Karpas-422 (cell line): Measurements from ENCODE around the gene PRAMEF1. TPM values are rescaled to one million over a fixed set of nuclear protein-coding genes. Genes with fewer than 3 reads are reported as not detected.

Experiments
- DNase-seq: peaks from one replicate; pipeline ENCODE4 v3.0.0-alpha.2; 2015
- H2AFZ ChIP-seq: fragments of 200-600 bp; sonication (generic); 2 replicates; pipeline ENCODE4 v1.6.1; 2014; ENCODE audit warnings: antibody characterized with exemption, low read length, mixed read lengths
- H3K27ac ChIP-seq: fragments of 200-600 bp; sonication (generic); 2 replicates; pipeline ENCODE4 v1.5.1; 2014; ENCODE audit warnings: mild to moderate bottlenecking, low read length, moderate library complexity
- H3K27me3 ChIP-seq: fragments of 200-600 bp; sonication (generic); 2 replicates; pipeline ENCODE4 v1.6.1; 2014; ENCODE audit warnings: low read length, mixed read lengths
- H3K36me3 ChIP-seq: fragments of 200-600 bp; sonication (generic); 2 replicates; pipeline ENCODE4 v1.6.1; 2014; ENCODE audit warnings: low read length, mixed read lengths; ENCODE audit not compliant: insufficient read depth
- H3K4me1 ChIP-seq: fragments of 200-600 bp; sonication (generic); 2 replicates; pipeline ENCODE4 v1.6.1; 2014; ENCODE audit warnings: mild to moderate bottlenecking, low read length, mixed read lengths
- H3K4me2 ChIP-seq: fragments of 200-600 bp; sonication (generic); 2 replicates; pipeline ENCODE4 v1.6.1; 2014; ENCODE audit warnings: low read length, low read depth, mild to moderate bottlenecking; ENCODE audit not compliant: poor library complexity, severe bottlenecking
- H3K4me3 ChIP-seq: fragments of 200-600 bp; sonication (generic); 2 replicates; pipeline ENCODE4 v1.5.1; 2014; ENCODE audit warnings: mild to moderate bottlenecking, antibody characterized with exemption, low read length, mixed read lengths
- H3K79me2 ChIP-seq: fragments of 200-600 bp; sonication (generic); 2 replicates; pipeline ENCODE4 v1.6.1; 2014; ENCODE audit warnings: mild to moderate bottlenecking, low read length, mixed read lengths
- H3K9ac ChIP-seq: fragments of 200-600 bp; sonication (generic); 2 replicates; pipeline ENCODE4 v1.6.0; 2014; ENCODE audit warnings: low read length
- H3K9me2 ChIP-seq: fragments of 200-600 bp; sonication (generic), shearing (Covaris generic); replicated peaks from 2 replicates; pipeline ENCODE4 v1.6.0; 2014; ENCODE audit warnings: mild to moderate bottlenecking, low read length, moderate library complexity; ENCODE audit not compliant: insufficient read depth
- H3K9me3 ChIP-seq: fragments of 300-700, 200-600 bp; sonication (generic); 2 replicates; pipeline ENCODE4 v1.6.1; 2014; ENCODE audit warnings: low read length, mixed read lengths
- H4K20me1 ChIP-seq: fragments of 200-600 bp; sonication (generic); 2 replicates; pipeline ENCODE4 v1.6.1; 2014; ENCODE audit warnings: mild to moderate bottlenecking, antibody characterized with exemption, low read length, low read depth; ENCODE audit not compliant: insufficient read depth
- total RNA-seq: library from RNA; depleted of rRNA; stranded (reverse); fragments of >200 nt; shearing (Covaris generic); gene quantifications from 2 replicates; pipeline ENCODE4 v1.2.3, GENCODE V29; 2014; ENCODE audit warnings: low replicate concordance

The PRAMEF1 gene
- total RNA-seq, 1 experiment from 2014 or later = not detected

GRCh38 chr1:12756768-12757413, 34.3 kb upstream of the PRAMEF1 start:
- Histone ChIP-seq H3K27ac (no peak overlapping the region), H3K4me1 (no peaks in the 10 kb centered on the region)
- no peak for DNase-seq

DNA sequence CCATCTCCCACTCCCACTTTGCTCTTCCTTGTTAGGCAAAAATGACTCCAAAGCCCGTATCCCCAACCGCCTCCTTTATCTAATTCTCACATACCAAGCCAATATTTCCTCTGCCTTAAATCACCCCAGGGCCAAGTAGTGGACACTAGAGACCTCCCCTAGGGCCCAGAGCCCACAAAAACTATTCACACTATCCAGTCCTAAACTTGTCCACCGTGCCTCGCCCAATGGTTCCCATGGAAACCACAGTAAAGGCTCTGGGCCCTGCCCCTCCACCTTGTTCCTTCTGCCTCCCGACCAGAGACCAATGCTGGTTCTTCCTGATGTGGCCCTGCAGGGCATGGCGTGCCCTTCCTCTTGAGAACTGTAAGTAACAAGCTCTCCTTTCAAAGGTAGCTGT, 33.4 kb upstream of the PRAMEF1 start:
- no peak overlapping the region for H3K9ac ChIP-seq
- no peaks in the 10 kb centered on the region for H3K9me3 ChIP-seq
- no peaks in the 10 kb centered on the region for H3K36me3 ChIP-seq

More at GRCh38 chr1:12756768-12757413, 34.3 kb upstream of the PRAMEF1 start:
- Histone ChIP-seq H4K20me1 (no peaks in the 10 kb centered on the region), H3K9me3 (no peaks in the 10 kb centered on the region), H3K36me3 (no peaks in the 10 kb centered on the region), H2AFZ (no peak overlapping the region), H3K27me3 (no peaks in the 10 kb centered on the region), H3K4me3 (no peak overlapping the region), H3K9ac (no peak overlapping the region), H3K4me2 (no peak overlapping the region), H3K79me2 (no peaks in the 10 kb centered on the region), H3K9me2 (no peaks in the 10 kb centered on the region)

GRCh38 chr1:12760256-12760795, 30.9 kb upstream of the PRAMEF1 start:
- peak; percentile 64 for DNase-seq
- Histone ChIP-seq H3K79me2 (no peaks in the 10 kb centered on the region), H3K9me2 (no peaks in the 10 kb centered on the region), H3K27ac (no peak overlapping the region), H3K27me3 (no peaks in the 10 kb centered on the region), H3K4me2 (no peak overlapping the region), H2AFZ (no peak overlapping the region), H3K9me3 (no peaks in the 10 kb centered on the region), H4K20me1 (no peaks in the 10 kb centered on the region), H3K4me1 (no peaks in the 10 kb centered on the region), H3K9ac (no peak overlapping the region), H3K36me3 (no peaks in the 10 kb centered on the region), H3K4me3 (no peak overlapping the region)

More for the DNA sequence above, 33.4 kb upstream of the PRAMEF1 start:
- Histone ChIP-seq H3K27ac (no peak overlapping the region), H3K9me2 (no peaks in the 10 kb centered on the region), H2AFZ (no peak overlapping the region), H3K27me3 (no peaks in the 10 kb centered on the region), H3K79me2 (no peaks in the 10 kb centered on the region), H3K4me2 (no peak overlapping the region), H3K4me3 (no peak overlapping the region), H4K20me1 (no peaks in the 10 kb centered on the region), H3K4me1 (no peaks in the 10 kb centered on the region)
- DNase-seq = no peak

GRCh38 chr1:12761781-12762180, 29.4 kb upstream of the PRAMEF1 start:
- H3K4me1 ChIP-seq = no peaks in the 10 kb centered on the region
- H2AFZ ChIP-seq = no peak overlapping the region
- no peaks in the 10 kb centered on the region for H3K27me3 ChIP-seq
- H3K9me3 ChIP-seq = no peaks in the 10 kb centered on the region
- H3K79me2 ChIP-seq = no peaks in the 10 kb centered on the region
- no peak overlapping the region for H3K4me3 ChIP-seq
- H3K4me2 ChIP-seq = no peak overlapping the region
- H3K9ac ChIP-seq = no peak overlapping the region
- no peak overlapping the region for H3K27ac ChIP-seq
- H3K9me2 ChIP-seq = no peaks in the 10 kb centered on the region
- no peaks in the 10 kb centered on the region for H4K20me1 ChIP-seq
- no peaks in the 10 kb centered on the region for H3K36me3 ChIP-seq
- DNase-seq = no peak

GRCh38 chr1:12762766-12763165, 28.4 kb upstream of the PRAMEF1 start:
- Histone ChIP-seq H3K9me3 (no peaks in the 10 kb centered on the region), H3K79me2 (no peaks in the 10 kb centered on the region), H3K27me3 (no peaks in the 10 kb centered on the region)

GRCh38 chr1:12763479-12763878, 27.7 kb upstream of the PRAMEF1 start:
- no peaks in the 10 kb centered on the region for H3K27me3 ChIP-seq

More at GRCh38 chr1:12762766-12763165, 28.4 kb upstream of the PRAMEF1 start:
- Histone ChIP-seq H3K4me2 (no peak overlapping the region), H3K4me3 (no peak overlapping the region), H4K20me1 (no peaks in the 10 kb centered on the region), H3K9ac (no peak overlapping the region), H3K27ac (no peak overlapping the region), H3K9me2 (no peaks in the 10 kb centered on the region), H3K4me1 (no peaks in the 10 kb centered on the region), H2AFZ (no peak overlapping the region), H3K36me3 (no peaks in the 10 kb centered on the region)
- DNase-seq = no peak

DNA sequence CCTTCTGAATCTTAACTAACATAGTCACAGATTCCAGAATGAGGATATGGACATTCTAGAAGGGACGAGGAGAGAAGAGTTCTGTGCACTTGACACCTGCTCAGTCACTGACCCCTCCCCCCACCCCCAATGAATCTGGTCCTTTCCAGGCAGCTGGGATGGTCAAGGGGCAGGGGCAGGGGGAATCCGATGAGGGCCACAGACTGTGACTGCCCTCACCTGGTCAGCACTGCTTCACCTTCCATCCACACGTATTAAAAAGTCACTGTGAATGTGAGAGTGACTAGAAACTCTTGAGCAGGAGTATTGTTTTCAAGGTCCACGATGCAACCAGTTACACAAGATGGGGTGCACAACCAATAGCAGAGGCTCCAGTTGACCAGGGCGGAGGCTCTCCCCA, 27.2 kb upstream of the PRAMEF1 start:
- Histone ChIP-seq H3K4me1 (no peaks in the 10 kb centered on the region), H2AFZ (no peak overlapping the region), H3K27me3 (no peaks in the 10 kb centered on the region), H3K9me2 (no peaks in the 10 kb centered on the region), H3K79me2 (no peaks in the 10 kb centered on the region), H3K4me2 (no peak overlapping the region), H3K9ac (no peak overlapping the region), H3K27ac (no peak overlapping the region), H3K4me3 (no peak overlapping the region), H4K20me1 (no peaks in the 10 kb centered on the region), H3K36me3 (no peaks in the 10 kb centered on the region), H3K9me3 (no peaks in the 10 kb centered on the region)
- DNase-seq = no peak

More at GRCh38 chr1:12763479-12763878, 27.7 kb upstream of the PRAMEF1 start:
- Histone ChIP-seq H4K20me1 (no peaks in the 10 kb centered on the region), H3K9ac (no peak overlapping the region), H3K36me3 (no peaks in the 10 kb centered on the region), H3K4me3 (no peak overlapping the region), H3K4me1 (no peaks in the 10 kb centered on the region), H3K79me2 (no peaks in the 10 kb centered on the region), H3K27ac (no peak overlapping the region), H2AFZ (no peak overlapping the region), H3K9me2 (no peaks in the 10 kb centered on the region), H3K4me2 (no peak overlapping the region), H3K9me3 (no peaks in the 10 kb centered on the region)
- DNase-seq = no peak

DNA sequence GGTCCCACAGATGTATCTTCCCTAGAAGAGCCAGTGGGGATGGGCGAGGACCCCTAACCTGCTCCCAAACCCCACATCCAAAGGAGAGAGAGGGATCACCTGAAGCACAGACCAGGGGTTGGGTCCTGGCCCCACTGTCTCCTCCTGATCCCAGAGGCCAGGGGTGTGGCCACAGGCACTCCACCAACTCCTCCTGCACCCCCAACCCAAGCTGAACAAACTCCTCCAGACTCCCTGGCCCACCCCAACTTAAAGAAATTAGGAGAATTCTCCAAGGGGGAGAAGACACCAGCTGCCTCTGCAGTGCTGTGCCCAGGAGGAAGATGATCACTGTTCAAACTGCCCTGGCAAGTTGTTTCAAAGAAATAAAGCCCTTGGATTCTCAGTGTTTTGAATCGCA, 22.2 kb upstream of the PRAMEF1 start:
- H3K27me3 ChIP-seq = no peaks in the 10 kb centered on the region
- H3K4me3 ChIP-seq = no peak overlapping the region
- H3K4me2 ChIP-seq = no peak overlapping the region
- H3K9ac ChIP-seq = no peak overlapping the region
- no peak overlapping the region for H3K27ac ChIP-seq
- no peaks in the 10 kb centered on the region for H3K9me3 ChIP-seq
- H4K20me1 ChIP-seq = no peaks in the 10 kb centered on the region
- no peaks in the 10 kb centered on the region for H3K4me1 ChIP-seq
- DNase-seq = no peak
- no peak overlapping the region for H2AFZ ChIP-seq
- no peaks in the 10 kb centered on the region for H3K9me2 ChIP-seq
- H3K79me2 ChIP-seq = no peaks in the 10 kb centered on the region
- H3K36me3 ChIP-seq = no peaks in the 10 kb centered on the region
